Raji (cell line): ENCODE data around the gene FAM169A.

Experiments
- POLR2A ChIP-seq: IDR thresholded peaks from 2 replicates; pipeline ENCODE4 v1.6.1; 2011; ENCODE audit warnings: low read depth, low read length, control low read depth; ENCODE audit not compliant: insufficient read depth

FAM169A gene

DNA sequence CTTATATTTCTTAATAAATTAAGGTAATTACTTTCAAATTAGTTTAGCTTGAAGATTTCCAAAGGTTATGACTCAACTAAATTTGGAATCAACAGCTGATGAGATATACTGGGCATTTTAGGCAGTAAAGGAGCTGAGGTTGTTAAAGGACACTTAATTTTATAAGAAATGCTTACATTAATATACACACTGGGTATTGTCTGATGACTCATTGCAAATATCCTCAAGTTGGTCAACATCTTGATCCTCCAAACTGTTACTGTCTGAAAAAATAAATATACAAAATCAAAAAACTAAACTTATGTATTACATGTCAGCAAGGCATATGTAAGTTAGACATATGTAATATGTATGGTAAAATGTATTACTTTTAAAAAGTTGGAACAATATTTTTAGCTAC lies 102.7 kb downstream of the FAM169A start:
- TF ChIP-seq POLR2A: no peak

DNA sequence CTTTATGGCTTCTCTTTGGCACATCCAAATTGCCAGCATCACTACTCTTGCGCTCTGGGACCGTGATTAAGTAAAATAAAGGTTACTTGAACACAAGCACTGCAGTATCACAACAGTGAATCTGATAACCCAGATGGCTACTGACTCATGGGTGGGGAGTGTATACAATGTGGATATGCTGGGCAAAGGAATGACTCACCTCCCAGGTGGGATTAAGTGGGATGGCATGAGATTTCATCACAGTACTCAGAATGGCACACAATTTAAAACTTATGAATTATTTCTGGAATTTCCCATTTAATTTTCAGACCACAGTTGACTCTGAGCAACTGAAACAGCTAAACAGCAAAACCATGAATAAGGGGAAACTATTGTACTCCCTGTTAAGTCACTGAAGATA lies 103.6 kb downstream of the FAM169A start:
- TF ChIP-seq POLR2A: no peak

DNA sequence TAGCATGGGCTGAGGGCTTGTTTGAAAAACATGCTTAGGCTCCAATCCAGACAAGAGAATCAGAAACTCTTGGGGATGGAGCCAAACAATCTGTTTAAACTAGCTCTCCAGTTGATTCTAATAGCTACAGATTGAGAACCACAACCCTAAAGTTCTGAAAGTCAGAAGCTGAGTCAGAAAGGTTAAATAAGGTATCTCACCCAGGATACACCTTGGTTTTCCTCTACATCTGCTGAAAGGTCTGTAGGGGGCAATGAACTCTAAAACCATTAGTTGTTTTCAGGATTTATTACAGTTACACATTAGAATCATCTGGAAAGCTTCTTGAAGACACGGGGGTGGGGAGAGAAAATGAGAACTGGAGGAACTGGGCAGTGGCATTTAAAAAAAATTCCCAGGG lies 104.9 kb downstream of the FAM169A start:
- no peak for TF ChIP-seq POLR2A

DNA sequence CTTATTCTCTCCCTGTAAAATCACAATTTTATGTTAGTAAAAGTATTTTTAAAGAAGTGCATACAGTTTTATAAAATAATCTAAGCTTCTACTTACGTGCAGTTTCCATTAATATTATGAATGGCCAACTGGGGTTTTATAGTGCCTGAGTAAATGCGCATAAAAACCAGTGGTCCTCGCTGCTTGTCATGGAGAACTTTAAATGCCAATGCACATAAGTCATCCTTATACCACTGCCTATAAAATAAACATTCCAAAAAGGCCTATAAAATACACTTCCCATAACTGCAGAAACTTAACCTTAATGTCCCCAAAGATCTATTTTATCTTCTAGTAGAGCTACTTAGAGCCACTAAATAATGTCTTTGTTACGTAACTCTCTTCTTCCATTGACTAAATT lies 127.8 kb downstream of the FAM169A start:
- TF ChIP-seq POLR2A: no peak

DNA sequence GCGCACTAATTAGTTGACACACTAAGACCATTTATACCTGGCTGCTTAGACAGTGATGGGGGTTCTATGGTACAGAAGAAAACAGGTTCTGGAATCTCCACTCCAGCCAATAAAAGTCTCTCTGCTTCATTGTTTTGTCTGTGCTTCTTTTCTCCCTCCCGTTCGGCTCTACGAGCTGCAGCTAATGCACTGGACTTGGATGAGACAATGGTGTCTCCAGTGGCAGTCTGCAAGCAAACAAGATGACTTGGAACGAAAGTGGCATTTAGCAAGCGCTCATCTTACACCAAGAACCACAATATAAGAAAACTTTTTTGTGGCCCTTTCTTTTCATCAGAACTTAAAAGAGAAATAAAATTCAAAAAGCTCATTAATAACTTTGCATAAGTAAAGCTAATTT lies 129.4 kb downstream of the FAM169A start:
- no peak for TF ChIP-seq POLR2A
